Measurements from ENCODE around the gene C12orf56.
"Not testable (repeated sequence)": the region's sequence is repeated elsewhere in the genome, so short reads cannot be mapped to it uniquely, and the experiment has no call there.

The C12orf56 gene

GRCh38 chr12:64253356-64253755 lies 137.2 kb downstream of the C12orf56 start:
- no peak for FAIRE-seq

GRCh38 chr12:64252681-64253080 lies 137.9 kb downstream of the C12orf56 start:
- FAIRE-seq = no peak
- DNase-seq (ENCODE audit: extremely low spot score, insufficient read length, low read depth) = no peak

More at GRCh38 chr12:64253356-64253755, 137.2 kb downstream of the C12orf56 start:
- no peak for DNase-seq (ENCODE audit: extremely low spot score, insufficient read length, low read depth)

- DNase-seq (ENCODE audit: extremely low spot score, insufficient read length, low read depth) (no peak), FAIRE-seq (no peak)
Measured at GRCh38 chr12:64243809-64244208, 146.7 kb downstream of the C12orf56 start.

- FAIRE-seq (no peak), DNase-seq (ENCODE audit: extremely low spot score, insufficient read length, low read depth) (no peak)
Measured at GRCh38 chr12:64240781-64241180, 149.8 kb downstream of the C12orf56 start.

- DNase-seq (ENCODE audit: extremely low spot score, insufficient read length, low read depth) = no peak
- FAIRE-seq = no peak
Measured at GRCh38 chr12:64237382-64237781, 153.2 kb downstream of the C12orf56 start.

GRCh38 chr12:64236549-64236948 lies 154.0 kb downstream of the C12orf56 start:
- FAIRE-seq = no peak
- DNase-seq (ENCODE audit: extremely low spot score, insufficient read length, low read depth) = no peak

- no peak for FAIRE-seq
Measured at GRCh38 chr12:64232196-64232595, 158.4 kb downstream of the C12orf56 start.

GRCh38 chr12:64229796-64230195 lies 160.8 kb downstream of the C12orf56 start:
- DNase-seq (ENCODE audit: extremely low spot score, insufficient read length, low read depth) (no peak), FAIRE-seq (no peak)

More at GRCh38 chr12:64232196-64232595, 158.4 kb downstream of the C12orf56 start:
- no peak for DNase-seq (ENCODE audit: extremely low spot score, insufficient read length, low read depth)

GRCh38 chr12:64229240-64229639 lies 161.3 kb downstream of the C12orf56 start:
- FAIRE-seq = no peak

GRCh38 chr12:64225626-64226025 lies 164.9 kb downstream of the C12orf56 start:
- FAIRE-seq (no peak), DNase-seq (ENCODE audit: extremely low spot score, insufficient read length, low read depth) (no peak)

More at GRCh38 chr12:64229240-64229639, 161.3 kb downstream of the C12orf56 start:
- no peak for DNase-seq (ENCODE audit: extremely low spot score, insufficient read length, low read depth)

GRCh38 chr12:64222009-64222765 lies 168.4 kb downstream of the C12orf56 start, which contains the start of gene KICS2:
TSS of gene KICS2 (minus strand) at chr12:64222296. CDS start at chr12:64222237, 59 bp downstream.
- peak; percentile 89 for FAIRE-seq
- DNase-seq (ENCODE audit: extremely low spot score, insufficient read length, low read depth) = peak; percentile 81

- FAIRE-seq (peak; percentile 57), DNase-seq (ENCODE audit: extremely low spot score, insufficient read length, low read depth) (no peak)
Measured at GRCh38 chr12:64221651-64222008, 168.9 kb downstream of the C12orf56 start.

GRCh38 chr12:64220046-64220445 lies 170.5 kb downstream of the C12orf56 start:
- DNase-seq (ENCODE audit: extremely low spot score, insufficient read length, low read depth) = no peak
- no peak for FAIRE-seq

GRCh38 chr12:64219145-64219544 lies 171.4 kb downstream of the C12orf56 start:
- FAIRE-seq (no peak), DNase-seq (ENCODE audit: extremely low spot score, insufficient read length, low read depth) (no peak)

GRCh38 chr12:64218597-64218996 lies 172.0 kb downstream of the C12orf56 start:
- no peak for DNase-seq (ENCODE audit: extremely low spot score, insufficient read length, low read depth)
- FAIRE-seq = peak; percentile 26

GRCh38 chr12:64217643-64218042 lies 172.9 kb downstream of the C12orf56 start:
- DNase-seq (ENCODE audit: extremely low spot score, insufficient read length, low read depth); FAIRE-seq: not testable (repeated sequence)

GRCh38 chr12:64216239-64216638 lies 174.3 kb downstream of the C12orf56 start:
- FAIRE-seq = no peak

More at GRCh38 chr12:64216239-64216638, 174.3 kb downstream of the C12orf56 start:
- DNase-seq (ENCODE audit: extremely low spot score, insufficient read length, low read depth) = no peak

Measured in GM18507 (cell line).